HG02571 (cell line): ENCODE measurements around the gene DNM3.

Experiments
- ATAC-seq: cut with Tn5 transposase; IDR thresholded peaks from one replicate; pipeline ENCODE4 v1.9.1; 2021; ENCODE audit warnings: mild to moderate bottlenecking, moderate library complexity; ENCODE audit not compliant: unreplicated experiment

DNM3 gene

DNA sequence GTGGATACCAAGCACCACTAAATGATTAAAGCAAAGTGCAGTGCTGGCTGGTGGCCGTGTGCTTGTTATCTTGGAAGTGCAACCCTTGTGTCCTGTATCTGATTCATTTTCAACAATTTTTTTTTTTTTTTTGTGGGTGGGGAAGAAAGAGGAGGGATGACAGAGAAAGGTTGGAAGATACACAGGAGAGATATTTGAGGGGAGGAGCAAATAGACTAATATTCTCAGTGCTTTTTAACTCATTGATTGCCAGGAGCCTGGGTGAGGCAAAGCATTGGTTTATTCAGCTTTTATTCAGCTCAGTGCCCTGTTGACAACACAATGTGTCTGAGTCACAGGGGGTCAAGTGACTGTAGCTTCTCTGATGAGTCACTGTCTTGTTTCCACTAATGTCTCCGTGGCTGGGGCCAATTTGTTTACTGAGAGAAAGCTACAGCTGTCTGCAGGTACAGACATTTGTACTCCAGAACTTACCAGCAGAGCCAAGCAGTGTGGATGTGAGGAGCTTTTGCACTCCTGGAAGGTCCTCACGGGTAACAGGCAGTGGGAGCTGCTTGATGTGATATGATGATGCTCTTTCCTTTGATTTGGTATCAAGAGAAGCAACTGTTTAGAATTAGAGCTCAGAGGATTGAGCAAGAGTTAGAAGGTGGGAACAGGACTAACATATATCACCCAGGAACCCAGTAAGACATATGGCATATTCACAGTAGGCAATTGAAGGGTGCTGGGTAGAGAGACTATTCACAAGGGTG is 23.6 kb upstream of the DNM3 start:
- peak; percentile 90 for ATAC-seq

DNA sequence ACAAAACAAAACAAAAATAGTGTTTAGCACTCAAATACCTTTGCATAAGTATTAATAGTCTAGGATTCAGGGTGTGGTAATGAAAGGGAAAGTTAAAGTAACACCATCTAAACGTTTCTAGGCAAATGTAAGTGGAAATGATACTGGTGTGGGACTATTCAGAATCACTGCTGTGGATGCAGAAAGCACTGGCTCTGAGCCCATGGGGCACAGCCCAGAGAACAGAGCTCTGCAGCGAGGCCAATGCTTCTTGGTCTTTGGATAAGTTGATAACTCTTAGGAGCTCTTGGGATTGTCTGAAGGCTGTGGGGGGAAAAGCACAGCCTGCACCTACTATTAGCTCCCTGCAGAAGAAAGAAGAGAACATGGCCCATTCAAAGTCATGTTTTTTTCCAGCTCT is 21.4 kb upstream of the DNM3 start:
- ATAC-seq: no peak

DNA sequence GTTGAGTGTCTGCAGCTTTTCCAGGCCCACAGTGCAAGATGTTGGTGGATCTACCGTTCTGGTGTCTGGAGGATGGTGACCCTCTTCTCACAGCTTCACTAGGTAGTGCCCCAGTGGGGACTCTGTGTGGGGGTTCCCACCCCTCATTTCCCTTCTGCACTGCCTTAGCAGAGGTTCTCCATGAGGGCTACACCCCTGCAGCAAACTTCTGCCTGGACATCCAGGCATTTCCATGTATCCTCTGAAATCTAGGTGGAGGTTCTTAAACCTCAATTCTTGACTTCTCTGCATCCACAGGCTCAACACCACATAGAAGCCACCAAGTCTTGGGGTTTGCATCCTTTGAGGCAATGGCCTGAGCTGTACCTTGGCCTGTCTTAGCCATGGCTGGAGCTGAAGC is 14.3 kb upstream of the DNM3 start:
- ATAC-seq: no peak

DNA sequence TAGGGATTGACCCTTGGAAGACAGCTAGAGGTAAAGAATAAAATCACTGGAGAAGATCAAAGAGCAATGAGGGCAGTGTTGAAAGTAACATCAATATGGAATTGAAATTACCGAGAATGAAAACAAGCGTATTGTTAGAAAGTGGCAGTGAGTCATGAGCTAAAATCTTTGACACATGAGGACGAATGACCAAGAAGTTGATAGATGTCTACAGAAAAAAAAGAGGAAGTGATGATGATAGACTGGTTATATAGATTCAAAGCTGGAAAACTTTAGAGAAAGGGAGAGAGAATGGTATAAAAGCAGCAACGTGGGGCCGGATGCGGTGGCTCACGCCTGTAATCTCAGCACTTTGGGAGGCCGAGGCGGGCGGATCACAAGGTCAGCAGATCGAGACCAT is 12.5 kb upstream of the DNM3 start:
- no peak for ATAC-seq

DNA sequence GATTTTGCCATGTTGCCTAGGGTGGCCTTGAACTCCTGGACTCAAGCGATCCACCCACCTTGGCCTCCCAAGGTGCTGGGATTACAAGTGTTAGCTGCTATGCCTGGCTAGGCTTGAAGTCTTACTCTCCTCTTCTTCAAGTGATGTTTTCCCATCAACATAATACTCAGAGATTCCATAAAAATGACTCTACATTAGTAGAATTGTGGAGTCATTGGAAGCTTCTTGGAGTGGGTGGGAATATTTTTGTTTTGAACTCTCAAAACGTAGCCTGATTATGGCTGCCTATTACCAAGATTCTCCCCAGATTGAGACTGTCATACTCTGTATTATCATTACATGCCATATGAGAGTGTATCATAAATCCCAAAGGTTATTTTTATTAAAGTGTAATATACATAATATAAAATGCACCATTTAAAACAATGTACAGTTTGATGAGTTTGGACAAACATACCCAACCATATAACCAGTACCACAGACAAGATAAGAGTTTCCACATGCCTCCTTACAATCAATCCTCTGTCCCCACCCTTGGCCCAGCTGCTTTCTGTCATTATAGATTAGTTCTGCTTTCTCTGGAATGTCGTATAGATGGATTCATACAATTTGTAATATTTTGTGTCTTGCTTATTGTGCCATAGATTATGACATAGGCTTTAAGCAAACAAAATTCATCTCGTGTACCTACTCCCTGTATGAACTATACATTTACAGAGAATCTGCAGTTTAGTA is 8.0 kb upstream of the DNM3 start:
- no peak for ATAC-seq

DNA sequence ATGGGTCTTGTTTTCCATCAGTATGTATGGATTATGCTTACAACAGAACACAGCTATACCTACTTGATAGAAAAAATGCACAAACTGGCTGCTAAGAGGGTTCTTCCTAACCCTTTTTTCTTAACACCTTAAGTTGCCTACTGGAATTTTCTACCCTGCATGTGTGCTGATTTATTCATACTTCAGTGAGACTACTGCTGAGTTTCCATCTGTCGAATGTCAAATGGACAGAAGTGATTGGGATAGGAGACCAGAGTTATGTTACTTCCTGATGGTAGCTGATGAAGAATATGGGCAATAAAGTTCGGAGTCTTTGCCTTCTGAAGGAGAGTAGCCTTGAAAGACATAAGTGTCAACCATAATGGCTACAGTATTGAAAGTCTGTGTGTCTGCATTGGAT is 6.5 kb upstream of the DNM3 start:
- ATAC-seq: no peak

DNA sequence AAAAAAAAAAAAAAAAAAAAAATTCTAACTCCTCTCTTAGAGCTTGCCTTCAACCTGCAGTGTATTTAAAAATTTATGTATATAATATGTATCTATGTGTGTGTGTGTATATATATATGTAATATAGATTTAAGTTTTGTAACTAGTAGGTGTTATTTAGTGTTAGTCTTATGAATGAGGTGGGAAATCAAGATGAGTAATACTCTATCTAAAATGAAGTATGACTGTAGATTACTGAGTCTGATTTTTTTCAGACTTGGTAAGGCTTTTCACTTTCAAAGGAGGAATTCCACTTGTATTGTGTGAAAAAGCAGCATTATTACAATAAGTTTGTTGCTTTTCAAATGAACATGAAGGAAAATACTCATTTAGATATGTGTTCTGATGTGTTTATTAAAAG is 5.4 kb upstream of the DNM3 start:
- no peak for ATAC-seq

DNA sequence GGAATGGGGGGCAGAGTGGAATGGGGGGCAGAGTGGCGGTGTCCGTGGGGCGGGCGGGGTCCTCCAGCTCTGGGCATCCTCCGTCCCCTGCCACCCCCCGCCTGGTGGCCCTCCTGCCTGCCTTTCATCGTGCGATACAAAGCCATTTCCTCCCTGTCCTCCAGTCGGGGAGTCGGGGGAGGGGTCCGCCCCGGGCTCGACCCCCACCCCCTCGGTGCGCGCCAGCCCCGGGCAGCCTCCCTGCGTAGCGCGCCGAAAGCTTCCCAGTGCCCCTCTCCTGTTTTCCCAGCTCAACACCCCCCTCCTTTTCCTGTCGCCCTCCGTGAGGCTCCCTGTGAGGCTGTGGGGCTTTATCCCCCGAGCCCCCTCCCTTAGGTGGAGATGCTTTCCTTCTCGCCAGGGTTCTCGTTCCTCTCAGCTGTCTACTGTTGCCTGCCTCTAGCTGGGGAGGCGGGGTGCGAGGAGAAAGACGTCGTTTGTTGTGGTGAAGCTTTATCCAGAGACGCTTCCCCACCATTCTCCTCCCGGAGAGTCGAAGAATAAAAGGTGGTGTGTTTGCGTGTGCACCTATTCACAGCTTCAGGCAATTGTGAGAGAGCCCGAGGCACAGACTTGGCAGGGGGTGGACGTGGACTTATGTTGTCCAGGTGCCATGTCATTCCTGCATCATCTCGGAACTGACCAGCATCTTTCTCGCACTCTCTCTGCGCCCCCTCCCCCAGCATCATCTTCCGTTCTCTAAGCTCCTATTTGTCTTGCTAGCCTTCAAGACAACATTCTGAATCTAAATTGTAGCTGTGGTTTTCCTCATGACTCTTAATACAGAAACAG is 848 bp downstream of the DNM3 start:
- no peak for ATAC-seq

DNA sequence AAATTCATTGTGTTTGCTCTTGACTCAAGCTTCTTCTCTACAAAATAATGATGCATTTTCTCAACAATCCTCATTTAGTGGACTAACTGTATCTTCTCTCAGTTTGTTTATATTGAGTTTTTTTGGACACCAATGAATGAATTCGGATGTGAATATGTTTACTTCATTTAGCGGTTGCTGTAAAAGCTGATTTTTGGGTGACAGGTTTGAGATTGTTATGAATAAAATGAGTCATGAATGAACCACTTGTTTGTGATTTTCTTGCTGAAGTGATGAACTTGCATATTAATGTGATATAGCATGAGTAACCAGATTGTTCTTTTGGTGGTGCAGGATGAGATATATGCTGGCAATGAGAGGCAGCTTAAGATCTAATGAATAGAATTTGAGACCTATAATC is 3.1 kb downstream of the DNM3 start:
- ATAC-seq: no peak

DNA sequence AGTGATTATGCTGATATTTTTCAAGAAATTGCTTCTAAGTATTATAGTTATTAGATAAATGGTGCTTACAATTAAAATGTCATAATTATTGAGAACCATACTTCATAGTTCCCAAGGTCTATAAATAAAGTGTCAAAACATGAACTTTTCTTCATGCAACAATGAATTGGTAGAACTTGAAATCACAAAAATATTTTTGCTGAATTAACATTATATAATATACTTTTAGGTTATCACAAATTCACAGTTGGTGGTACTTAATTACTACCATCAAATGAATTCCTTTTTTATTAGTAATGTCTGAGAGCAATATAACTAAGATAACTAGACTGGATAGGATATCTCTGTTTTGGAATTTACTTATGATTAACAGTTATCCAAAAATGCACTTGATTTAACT is 4.7 kb downstream of the DNM3 start:
- no peak for ATAC-seq

DNA sequence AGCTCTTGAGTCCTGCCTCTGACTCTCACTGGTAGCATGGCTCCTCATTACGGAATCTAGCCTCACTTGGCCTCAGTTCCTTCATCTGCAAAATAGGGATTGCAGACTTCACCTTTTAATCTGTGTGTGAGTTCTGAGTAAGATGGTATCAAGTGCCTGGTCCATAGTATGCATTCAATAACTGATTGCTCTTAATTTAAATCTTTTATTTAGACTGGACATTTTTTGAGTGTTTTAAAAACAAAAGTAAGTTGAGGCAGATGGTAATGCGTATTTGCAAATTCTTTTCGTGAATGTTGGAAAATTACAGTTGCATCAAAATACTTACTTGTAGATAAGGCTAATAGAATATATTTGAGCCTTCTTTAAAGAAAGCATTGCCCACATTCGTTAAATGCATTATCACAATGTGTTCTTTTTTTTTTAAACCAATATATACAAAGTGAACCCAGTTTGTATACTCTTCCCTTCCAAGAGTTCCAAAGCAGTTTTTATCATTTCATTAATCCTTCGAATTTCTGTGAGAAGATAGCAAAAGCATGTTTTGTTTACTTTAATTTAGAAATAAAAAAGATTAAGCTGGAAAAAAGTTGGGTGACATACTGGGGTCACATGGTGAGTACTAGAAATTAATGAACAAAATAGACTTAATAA is 8.1 kb downstream of the DNM3 start:
- no peak for ATAC-seq

DNA sequence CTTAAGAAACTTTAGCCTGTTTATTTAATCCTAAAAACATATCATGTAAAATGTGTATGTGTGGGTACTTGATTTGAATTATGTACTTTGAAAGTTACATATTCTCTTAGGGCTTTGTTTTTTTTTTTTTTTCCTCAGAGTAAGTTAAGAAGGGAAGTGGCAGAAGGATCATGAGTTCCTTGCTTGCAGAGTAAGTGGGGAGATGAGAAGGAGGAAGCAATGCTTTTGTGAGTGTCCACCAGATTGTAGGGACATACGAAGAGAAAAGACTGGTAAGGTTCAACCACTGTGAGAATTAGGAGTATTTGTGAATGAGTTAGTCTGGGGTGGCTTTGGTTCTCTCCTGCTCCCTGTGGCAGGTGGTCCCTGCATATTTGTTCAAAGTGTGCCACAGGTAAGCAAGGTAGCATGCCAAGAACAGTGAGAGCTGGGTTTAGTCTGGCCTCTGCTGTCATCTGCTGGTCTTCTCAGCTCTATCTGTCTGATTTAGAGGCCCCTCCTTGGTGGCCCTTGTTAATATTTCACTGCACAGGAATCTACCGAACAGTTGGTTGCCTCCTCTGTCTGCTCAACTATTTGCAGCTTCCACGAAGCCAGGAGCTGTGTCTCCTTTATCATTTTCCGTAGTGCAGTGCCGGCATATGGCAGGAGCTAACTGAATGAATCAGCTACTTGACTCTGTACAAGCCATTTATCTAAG is 9.5 kb downstream of the DNM3 start:
- ATAC-seq: no peak

DNA sequence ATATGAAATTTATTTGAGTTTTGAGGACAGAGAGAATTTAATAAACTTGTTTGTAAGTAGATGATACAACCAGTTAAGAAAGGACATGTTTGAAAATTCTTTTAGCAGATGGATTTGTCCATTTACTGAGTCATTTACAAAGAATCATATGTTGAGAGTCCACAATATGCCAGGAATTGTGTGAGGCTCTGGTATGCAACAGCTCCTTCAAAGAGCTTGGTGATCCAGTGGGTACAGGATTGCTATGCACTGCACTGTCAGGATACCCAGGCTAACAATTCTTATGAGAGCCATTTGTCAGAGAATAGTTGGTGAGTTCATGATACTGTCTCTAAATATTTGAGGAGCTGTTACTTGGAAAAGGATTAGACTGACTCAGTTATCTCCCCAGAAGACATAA is 11.0 kb downstream of the DNM3 start:
- ATAC-seq: no peak

DNA sequence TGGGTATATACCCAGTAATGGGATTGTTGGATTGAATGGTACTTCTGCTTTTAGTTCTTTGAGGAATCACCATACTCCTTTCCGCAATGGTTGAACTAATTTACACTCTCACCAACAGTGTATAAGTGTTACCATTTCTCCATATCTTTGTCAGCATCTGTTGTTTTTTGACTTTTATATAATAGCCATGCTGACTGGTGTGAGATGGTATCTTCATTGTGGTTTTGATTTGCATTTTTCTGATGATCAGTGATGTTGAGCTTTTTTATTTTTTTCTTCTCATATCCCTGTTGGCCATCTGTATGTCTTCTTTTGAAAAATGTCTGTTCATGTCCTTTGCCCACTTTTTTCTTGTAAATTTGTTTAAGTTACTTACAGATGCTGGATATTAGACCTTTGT is 14.1 kb downstream of the DNM3 start:
- no peak for ATAC-seq

DNA sequence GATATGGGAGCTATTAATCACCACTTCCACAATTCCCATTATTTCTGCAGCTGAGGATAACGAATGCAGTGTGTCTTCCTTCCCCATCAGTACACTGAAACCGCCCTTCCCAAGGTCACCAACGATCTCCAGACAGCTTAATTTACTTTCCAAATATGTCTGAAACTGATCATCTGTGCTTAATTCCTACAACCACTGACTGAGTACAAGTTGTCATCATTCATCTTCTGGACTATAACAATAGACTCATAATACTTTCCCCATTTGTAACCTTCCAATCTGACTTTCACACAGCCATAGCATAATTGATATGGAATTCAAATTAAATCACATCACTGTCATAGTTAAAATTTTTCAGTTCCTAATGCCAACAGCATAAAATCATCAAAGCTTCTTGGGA is 17.4 kb downstream of the DNM3 start:
- ATAC-seq: no peak

DNA sequence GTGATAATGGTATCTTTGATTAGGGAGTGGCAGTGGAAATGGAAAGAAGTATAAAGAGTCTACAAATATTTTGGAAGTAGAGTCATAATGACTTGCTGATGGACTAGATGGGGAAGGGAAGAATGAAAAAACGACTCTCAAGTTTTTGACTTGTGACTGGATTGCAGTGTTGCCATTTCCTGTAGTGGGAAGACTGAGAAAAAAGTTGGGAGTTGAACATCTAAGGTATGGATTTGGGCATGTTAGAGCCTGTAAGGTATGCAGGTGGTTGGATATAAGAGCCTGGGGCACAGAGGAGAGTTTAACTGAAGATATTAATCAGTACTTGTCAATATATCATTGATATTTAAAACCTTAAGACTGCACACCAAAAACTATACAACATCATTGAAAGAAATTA is 19.4 kb downstream of the DNM3 start:
- no peak for ATAC-seq

DNA sequence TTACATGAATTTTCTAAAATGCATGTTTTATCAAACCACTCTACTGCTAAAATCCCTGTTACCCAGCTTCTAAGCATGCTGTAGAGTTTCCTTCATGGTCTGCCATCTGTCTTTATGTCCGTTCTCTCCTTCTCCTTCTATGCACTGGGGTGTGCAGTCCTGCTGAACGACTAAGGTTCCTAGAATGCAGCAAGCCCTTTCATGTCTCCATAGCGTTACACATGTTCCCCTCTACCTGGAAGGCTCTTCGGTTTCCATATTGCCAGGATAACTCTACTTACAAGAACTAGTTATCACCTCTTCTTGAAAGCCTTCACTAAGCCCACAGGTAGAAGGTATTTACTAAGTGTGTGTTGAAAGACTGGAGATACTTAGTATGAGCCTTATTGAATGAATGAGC is 22.2 kb downstream of the DNM3 start:
- no peak for ATAC-seq

DNA sequence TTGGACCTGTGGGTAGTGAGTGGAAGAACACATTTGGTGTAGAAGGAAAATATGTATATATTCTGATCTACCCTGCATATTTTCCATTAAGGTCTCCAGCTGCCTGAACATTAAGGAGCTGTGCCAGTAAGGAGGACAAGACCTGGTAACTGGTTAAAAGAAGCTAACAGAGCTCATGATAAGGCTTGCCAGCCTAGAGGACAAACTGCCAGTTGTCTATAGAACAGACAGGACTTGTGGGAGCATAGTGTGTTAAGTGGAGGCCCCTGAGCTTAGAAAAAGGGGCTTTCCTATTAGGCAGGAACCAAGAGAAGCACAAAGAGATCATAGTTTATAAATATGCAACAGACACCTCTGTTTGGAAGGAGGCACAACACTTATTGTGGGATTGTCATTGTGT is 23.0 kb downstream of the DNM3 start:
- no peak for ATAC-seq

DNA sequence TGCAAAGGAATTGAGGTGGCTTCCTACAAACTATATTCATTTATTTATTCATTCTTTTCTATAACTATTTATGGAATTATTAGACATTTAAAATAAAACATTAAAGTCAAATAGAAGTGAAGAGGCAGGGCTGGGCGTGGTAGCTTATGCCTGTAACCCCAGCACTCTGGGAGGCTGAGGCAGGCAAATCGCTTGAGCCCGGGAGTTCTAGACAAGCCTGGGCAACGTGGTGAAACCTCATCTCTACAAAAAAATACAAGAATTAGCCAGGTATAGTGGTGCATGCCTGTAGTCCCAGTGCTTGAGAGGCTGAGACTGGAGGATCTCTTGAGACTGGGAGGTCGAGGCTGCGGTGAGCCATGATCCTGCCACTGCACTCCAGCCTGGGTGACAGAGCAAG is 23.8 kb downstream of the DNM3 start:
- no peak for ATAC-seq

DNA sequence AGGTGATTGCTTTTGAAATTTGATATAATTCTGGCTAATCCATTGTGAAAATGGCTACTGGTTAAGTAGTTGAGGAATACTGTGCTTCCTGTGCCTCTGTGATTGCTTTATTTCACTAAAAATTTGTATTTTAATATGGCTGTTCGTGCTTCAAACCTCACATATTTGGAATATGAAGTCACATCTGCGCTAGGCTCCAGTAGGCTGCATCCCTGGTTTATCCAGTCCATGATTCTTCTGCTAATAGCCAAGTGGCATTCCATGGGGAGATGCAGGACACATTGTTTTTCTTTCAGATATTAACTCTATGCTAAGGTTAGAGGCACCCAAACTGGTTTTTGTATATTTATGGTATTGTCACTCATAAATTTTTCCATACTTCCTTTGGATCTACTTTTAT is 25.9 kb downstream of the DNM3 start:
- no peak for ATAC-seq
